ENCODE results near the gene KRT6A.
"Not testable (repeated sequence)": the region's sequence is repeated elsewhere in the genome, so short reads cannot be mapped to it uniquely, and the experiment has no call there.

KRT6A gene

DNA sequence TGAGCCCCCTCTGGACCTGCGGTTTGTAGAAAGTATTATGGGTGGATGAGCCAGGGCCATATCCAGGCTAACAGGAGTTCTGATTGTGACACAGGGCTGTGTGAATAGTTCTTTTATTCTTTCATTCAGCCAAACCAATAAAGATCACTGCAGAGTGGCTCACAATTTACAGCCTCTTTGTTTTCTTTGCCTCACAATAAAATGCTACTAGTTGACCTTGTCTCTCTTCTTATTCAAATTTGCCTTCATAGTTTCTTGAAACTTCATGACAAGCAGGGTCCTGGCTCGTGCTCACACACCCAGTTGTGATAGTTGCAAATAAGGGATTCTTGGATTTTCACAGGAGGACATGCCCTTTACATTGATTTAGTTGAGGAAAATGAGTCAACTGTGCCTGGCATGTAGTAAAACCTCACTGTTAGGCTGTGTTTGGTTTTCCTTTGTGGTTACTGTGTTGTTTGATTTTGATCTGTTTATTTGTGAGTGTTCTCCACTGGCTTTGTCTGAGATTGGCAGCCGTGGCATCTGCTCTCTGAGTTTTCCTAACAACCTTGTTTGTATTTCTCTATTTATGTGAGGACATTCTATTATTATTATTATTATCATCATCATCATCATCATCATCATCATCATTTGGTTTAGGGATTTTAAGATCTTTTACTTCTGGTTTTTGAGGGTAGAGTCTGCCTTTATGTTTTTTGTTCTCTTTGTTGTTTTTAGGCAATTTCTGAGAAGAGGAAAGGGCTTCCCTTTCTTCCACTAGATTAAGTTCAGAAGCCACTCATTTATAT lies 38.5 kb downstream of the KRT6A start:
- TF ChIP-seq, protein P1, sequence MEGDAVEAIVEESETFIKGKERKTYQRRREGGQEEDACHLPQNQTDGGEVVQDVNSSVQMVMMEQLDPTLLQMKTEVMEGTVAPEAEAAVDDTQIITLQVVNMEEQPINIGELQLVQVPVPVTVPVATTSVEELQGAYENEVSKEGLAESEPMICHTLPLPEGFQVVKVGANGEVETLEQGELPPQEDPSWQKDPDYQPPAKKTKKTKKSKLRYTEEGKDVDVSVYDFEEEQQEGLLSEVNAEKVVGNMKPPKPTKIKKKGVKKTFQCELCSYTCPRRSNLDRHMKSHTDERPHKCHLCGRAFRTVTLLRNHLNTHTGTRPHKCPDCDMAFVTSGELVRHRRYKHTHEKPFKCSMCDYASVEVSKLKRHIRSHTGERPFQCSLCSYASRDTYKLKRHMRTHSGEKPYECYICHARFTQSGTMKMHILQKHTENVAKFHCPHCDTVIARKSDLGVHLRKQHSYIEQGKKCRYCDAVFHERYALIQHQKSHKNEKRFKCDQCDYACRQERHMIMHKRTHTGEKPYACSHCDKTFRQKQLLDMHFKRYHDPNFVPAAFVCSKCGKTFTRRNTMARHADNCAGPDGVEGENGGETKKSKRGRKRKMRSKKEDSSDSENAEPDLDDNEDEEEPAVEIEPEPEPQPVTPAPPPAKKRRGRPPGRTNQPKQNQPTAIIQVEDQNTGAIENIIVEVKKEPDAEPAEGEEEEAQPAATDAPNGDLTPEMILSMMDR (conservative IDR thresholded peaks at IDR 0.05): no peak
- no peak for TF ChIP-seq ZFX (IDR thresholded peaks at IDR 0.05)
- H3K27ac ChIP-seq: no peak overlapping the region

DNA sequence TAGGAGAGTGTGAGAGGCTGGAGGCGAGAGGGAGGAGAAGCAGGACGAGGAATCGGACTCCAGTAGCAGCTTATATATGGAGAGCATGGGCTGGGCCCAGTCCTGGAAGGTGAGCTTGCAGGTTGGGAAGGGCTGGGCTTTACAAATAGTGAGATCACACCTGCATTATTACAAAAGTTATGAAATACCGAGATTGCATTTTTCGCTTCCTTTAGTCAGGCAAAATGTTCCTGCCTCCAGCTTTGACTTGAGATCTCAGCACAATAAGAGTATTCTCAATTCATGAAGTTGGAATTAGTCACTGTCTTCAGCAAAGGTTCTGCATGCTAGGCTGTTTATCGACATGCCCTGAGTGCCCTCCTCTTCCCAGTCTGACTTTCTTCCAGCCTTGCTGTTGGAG lies 41.0 kb downstream of the KRT6A start, which contains the start of gene KRT6B:
Gene KRT6B, minus strand, starts transcription at position 46 of the 400 bp plus-strand sequence. CDS start 68 bp downstream, outside the sequence.
- no peak within 1 kb of the TSS for H3K27ac ChIP-seq
- TF ChIP-seq, protein P1 (conservative IDR thresholded peaks at IDR 0.05): no peak
- no peak for TF ChIP-seq ZFX (IDR thresholded peaks at IDR 0.05)

DNA sequence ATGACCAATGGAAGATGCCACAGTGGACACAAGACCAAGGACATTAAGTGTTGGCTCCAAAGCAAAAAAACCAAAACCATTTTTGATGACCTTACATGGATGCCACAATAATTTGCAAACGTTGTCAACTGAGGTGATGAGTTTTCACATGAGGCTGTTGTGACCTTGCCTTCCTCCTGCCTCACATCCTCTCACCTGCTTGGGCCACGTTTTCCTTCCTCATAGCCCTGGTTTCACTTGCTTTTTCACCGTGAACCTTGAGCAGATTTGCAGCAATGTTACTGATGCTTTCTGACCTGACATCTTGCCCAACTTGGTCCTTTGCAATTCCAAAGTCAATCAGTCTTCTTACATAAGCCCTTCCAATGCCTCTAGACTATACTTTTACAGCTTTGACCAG lies 44.8 kb downstream of the KRT6A start:
- TF ChIP-seq ZFX (IDR thresholded peaks at IDR 0.05): no peak
- TF ChIP-seq, protein P1 (conservative IDR thresholded peaks at IDR 0.05): no peak
- H3K27ac ChIP-seq: no peak overlapping the region

DNA sequence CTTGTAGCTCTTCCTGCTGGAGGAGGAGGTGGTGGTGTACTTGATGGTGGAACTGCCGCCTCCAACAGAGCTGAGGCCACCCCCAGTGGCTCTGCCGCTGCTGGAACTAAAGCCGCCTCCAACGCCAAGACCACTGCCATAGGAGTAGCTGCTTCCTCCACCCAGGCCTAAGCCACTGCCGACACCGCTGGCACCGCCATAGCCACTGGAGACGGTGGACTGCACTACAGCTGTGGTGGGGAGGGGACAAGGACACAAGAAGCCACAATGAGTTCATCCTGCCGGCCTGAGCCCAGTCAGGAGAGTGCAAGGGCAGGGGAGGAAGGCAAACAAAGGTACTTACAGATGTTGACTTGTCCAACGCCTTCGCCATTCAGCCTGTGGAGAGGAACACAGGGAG lies 45.9 kb downstream of the KRT6A start:
- not testable (repeated sequence) for H3K27ac ChIP-seq

DNA sequence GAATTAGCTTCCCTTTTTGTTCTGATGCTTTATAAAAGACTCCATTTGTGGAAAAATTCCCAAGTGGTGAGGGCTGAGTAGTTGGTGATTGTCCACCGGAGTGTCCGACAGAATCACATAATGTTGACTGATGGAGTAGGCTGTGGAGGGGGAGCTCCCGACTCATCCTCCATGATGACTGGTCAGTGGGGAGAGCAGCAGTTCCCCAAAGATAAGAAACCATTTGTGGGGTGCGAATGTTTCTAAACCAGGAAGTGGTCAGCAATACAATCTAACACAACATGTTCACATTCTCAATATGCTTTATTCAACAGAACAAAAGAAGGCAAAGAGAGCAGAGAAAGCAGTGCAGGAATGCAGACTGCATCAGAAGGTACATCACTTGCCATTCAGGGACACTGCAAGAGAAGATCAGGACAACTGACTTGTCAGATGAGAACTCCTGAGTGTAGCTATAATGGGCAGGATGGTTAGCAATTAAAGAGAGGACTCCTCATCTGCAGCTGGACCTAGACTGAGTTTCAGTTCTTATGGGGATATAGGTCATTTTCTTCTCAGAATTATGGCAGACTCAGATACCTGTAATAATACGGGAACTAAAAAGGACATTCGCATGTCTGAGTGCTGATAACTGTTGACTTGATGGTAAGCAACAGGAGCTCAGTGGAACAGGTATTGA lies 46.6 kb downstream of the KRT6A start:
- TF ChIP-seq ZFX (IDR thresholded peaks at IDR 0.05): no peak
- TF ChIP-seq, protein P1 (conservative IDR thresholded peaks at IDR 0.05): no peak
- H3K27ac ChIP-seq: no peak overlapping the region

DNA sequence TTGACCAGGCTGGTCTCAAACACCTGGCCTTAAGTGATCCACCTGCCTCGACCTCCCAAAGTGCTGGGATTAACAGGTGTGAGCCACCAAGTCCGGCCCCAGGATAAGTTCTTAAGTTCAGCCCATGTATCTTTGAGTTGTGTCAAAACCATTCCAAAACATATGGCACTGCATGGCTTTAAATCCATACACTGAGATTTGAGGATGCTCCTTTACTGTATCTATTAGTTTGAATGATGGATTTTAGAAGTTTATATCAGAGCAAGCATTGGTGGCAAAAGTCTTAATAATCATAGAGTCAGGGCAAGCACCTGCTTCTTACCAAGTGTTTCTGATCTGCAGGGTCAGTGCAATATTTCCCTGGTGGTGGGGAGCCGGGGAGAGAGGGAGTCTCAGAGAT lies 47.2 kb downstream of the KRT6A start:
- TF ChIP-seq, protein P1 (conservative IDR thresholded peaks at IDR 0.05): no peak
- no peak for TF ChIP-seq ZFX (IDR thresholded peaks at IDR 0.05)
- H3K27ac ChIP-seq: no peak overlapping the region

DNA sequence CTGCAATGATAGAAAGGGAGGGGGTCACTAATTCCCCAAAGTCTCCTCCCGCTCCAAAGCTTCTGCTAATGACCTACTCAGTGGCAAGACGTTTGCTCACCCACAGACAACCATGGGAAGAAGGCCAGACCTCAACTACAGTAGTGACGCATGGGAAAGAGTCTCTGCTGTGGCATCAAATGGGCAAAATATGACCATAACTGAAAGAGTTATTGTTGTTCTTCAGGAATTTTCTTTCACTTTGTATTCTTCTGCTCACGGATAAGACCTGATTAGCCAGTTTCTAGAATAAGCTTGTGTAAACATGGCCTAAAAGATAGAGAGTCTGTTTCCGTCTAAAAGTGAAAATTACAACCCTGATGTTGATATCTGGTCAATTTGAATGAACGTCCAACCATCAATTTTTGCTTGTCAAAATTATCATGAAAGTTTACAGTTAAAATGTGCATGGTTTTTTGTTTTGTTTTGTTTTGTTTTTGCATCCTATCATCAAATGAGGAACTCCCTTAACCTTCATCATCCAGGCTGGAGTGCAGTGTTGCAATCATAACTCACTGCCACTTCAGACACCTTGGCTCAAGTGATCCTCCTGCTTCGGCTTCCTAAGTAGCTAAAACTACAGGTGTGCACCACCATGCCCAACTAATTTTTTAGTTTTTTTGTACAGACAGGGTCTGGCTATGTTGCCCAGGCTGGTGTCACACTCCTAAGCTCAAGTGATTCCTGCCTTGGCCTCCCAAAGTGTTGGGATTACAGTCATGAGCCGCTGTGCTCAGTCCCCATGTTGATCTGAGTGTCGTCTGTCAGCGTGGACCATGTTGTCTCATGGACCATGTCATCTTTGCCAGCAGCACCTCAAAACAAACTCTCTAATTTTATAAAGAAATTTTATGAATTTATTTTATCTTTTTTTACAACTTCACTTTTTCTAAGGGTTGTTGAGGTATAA lies 48.1 kb downstream of the KRT6A start:
- peak overlapping the region; percentile 35; the same call in 1 of the 2 replicates for H3K27ac ChIP-seq
- TF ChIP-seq, protein P1 (conservative IDR thresholded peaks at IDR 0.05): no peak
- no peak for TF ChIP-seq ZFX (IDR thresholded peaks at IDR 0.05)
